Bronchial epithelial cell (primary cell): ENCODE data around the gene CDK19. TPM values are rescaled to one million over a fixed set of nuclear protein-coding genes. Genes with fewer than 3 reads are reported as not detected.
"Not testable (repeated sequence)": the region's sequence is repeated elsewhere in the genome, so short reads cannot be mapped to it uniquely, and the experiment has no call there.

Experiments used
- DNase-seq: peaks from one replicate; pipeline ENCODE4 v3.0.0-alpha.2; 2010; ENCODE audit warnings: low read depth
- FAIRE-seq: peaks from 2 replicates; lab custom pipeline; 2011; peaks lifted over from hg19 to GRCh38; lab: Jason Lieb, UNC
- H3K27me3 ChIP-seq: 2 replicates; pipeline ENCODE4 v1.5.1; 2011; ENCODE audit warnings: low read length; ENCODE audit not compliant: control insufficient read depth, insufficient read depth
- H3K36me3 ChIP-seq: 2 replicates; pipeline ENCODE4 v1.5.1; 2011; ENCODE audit warnings: low read length; ENCODE audit not compliant: control insufficient read depth, insufficient read depth
- H3K4me3 ChIP-seq: 2 replicates; pipeline ENCODE4 v1.5.1; 2011; ENCODE audit warnings: mild to moderate bottlenecking, low read depth, low read length, control low read depth
- total RNA-seq: library from RNA; depleted of rRNA; stranded (reverse); fragments of >200 nt; gene quantifications from 2 replicates; pipeline ENCODE4 v1.2.1, GENCODE V29; 2014
- TF ChIP-seq, protein P1 (sequence below): IDR thresholded peaks from 2 replicates; pipeline ENCODE4 v1.5.1; 2011; ENCODE audit warnings: mild to moderate bottlenecking, moderate library complexity, low read length, control low read depth, inconsistent platforms; ENCODE audit not compliant: insufficient read depth, severe bottlenecking

The CDK19 gene
- total RNA-seq, 1 donor from 2014 or later, result 6.1 TPM

DNA sequence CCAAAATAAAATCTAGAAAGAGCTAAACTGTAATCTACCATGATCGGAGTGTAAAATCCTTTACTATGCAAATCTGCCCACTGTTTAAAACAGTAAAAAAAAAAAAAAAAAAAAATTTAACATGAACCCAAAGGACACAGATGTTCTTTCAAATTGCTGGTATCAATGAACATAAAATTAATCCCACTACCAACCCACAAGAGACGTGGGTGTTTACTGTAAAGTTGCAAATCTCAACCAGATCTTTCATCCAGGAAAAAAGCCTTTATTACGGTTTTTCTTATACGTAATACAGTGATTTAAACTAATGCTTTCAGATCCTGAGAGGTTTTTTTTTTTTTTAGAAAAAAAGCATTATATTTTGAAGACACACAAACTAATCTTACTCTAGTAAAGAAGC is 2.5 kb downstream of the CDK19 start:
- DNase-seq (no peak), FAIRE-seq (no peak)
- H3K4me3 ChIP-seq, result no peak overlapping the region
- no peaks in the 10 kb centered on the region for H3K36me3 ChIP-seq
- H3K27me3 ChIP-seq, result no peaks in the 10 kb centered on the region
- TF ChIP-seq, protein P1, sequence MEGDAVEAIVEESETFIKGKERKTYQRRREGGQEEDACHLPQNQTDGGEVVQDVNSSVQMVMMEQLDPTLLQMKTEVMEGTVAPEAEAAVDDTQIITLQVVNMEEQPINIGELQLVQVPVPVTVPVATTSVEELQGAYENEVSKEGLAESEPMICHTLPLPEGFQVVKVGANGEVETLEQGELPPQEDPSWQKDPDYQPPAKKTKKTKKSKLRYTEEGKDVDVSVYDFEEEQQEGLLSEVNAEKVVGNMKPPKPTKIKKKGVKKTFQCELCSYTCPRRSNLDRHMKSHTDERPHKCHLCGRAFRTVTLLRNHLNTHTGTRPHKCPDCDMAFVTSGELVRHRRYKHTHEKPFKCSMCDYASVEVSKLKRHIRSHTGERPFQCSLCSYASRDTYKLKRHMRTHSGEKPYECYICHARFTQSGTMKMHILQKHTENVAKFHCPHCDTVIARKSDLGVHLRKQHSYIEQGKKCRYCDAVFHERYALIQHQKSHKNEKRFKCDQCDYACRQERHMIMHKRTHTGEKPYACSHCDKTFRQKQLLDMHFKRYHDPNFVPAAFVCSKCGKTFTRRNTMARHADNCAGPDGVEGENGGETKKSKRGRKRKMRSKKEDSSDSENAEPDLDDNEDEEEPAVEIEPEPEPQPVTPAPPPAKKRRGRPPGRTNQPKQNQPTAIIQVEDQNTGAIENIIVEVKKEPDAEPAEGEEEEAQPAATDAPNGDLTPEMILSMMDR, result no peak

DNA sequence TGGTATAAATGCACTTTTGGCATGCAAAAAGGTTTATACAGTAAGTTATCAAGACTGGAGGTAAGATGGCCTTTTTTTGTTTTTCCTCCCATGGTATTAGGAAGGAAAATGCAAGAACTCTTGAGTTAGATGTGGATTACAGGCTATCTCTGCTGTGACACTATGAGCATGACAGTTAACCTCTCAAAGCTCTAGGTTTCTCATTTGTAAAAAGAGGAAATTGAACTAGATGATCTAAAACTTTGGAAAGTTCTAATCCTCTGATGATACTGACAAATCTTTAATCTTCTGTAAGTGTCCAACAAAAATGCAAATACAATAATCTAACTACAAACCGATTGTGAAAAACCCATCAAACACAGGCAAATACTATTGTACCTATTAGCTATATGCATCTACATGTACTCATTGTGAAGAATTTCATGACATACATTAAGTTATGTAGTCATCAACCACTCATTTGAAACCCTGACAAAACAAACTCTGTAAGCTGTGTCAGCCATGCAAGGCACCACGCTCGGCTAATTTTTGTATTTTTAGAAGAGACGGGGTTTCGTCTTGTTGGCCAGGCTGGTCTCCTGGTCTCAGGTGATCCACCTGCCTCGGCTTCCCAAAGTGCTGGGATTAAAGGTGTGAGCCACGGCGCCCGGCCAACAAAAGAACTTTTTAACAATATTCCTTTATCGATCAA is 4.2 kb downstream of the CDK19 start:
- H3K36me3 ChIP-seq, result no peaks in the 10 kb centered on the region
- FAIRE-seq (no peak), DNase-seq (no peak)
- no peak overlapping the region for H3K4me3 ChIP-seq
- H3K27me3 ChIP-seq, result no peaks in the 10 kb centered on the region
- TF ChIP-seq, protein P1, result no peak

DNA sequence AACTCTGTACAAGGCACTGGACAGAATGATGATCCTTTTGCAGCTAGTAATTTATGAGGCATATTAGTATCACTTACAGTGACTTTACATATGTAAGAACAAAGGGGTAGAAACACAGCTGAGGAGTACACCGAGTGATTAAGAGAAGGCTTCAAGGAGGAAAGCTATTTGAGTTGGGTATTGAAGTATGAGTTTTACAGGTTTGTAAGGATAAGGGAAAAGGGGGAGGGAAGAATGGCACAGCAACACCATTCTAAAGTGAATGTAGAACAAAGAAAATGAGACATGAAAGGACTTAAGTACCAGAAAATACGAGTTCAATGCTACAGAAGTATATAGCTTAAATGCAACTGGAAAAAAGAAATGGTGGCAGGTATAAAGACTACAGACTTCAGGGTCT is 5.5 kb downstream of the CDK19 start:
- DNase-seq (no peak), FAIRE-seq (no peak)
- Histone ChIP-seq H3K27me3 (no peaks in the 10 kb centered on the region), H3K36me3 (no peaks in the 10 kb centered on the region), H3K4me3 (no peak overlapping the region)
- TF ChIP-seq, protein P1, result no peak

DNA sequence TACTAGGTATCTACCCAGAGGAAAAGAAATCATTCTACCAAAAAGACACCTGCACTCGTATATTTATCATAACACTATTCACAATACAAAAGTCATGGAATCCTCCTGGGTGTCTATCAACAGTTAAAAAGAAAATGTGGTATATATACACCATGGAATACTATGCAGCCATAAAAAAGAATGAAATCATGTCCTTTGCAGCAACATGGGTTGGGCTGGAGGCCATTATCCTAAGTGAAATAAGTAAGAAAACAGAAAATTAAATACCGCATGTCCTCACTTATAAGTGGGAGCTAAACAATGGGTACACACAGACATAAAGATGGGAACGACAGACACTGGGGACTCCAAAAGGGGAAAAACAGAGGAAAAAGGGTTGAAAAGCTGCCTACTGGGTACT is 13.1 kb downstream of the CDK19 start:
- H3K27me3 ChIP-seq, H3K36me3 ChIP-seq, H3K4me3 ChIP-seq, DNase-seq, FAIRE-seq: not testable (repeated sequence)

DNA sequence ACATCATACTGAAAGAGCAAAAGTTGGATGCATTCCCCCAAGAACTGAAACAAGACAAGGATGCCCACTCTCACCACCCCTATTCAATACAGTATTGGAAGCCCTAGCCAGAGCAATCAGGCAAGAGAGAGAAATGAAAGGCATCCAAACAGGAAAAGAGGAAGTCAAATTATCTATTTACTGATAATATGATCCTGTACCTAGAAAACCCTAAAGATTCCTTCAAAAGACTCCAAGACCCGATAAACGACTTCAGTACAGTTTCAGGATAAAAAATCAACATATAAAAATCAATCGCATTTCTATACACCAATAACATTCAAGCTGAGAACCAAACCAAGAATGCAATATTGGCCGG is 14.5 kb downstream of the CDK19 start:
- FAIRE-seq, result no peak
- H3K27me3 ChIP-seq, result no peaks in the 10 kb centered on the region
- no peak for DNase-seq
- H3K36me3 ChIP-seq, result no peaks in the 10 kb centered on the region
- no peak overlapping the region for H3K4me3 ChIP-seq
- TF ChIP-seq, protein P1, result no peak

DNA sequence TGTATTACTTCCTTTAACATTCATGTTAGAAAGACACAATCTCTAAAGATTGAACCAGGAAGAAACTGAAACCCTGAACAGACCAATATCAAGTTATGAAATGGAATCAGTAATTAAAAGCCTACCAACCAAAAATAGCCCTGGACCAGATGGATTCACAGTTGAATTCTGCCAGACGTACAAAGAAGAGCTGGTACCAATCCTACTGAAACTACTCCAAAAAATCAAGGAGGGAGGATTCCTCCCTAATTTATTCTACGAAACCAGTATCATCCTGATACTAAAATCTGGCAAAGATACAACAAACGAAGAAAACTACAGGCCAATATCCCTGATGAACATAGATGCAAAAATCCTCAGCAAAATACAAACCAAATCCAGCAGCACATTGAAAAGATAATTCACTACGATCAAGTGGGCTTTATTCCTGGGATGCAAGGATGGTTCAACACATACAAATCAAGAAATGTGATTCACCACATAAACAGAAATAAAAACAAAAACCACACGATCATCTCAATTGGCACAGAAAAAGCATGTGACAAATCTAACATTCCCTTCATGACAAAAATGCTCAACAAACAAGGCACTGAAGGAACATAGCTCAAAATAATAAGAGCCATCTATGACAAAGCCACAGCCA is 15.0 kb downstream of the CDK19 start:
- Histone ChIP-seq H3K4me3 (no peak overlapping the region), H3K36me3 (no peaks in the 10 kb centered on the region), H3K27me3 (no peaks in the 10 kb centered on the region)
- DNase-seq, result no peak
- FAIRE-seq, result no peak
- TF ChIP-seq, protein P1, result no peak
